Inflammatory macrophage (primary cell): ENCODE data around the gene COX6A2.
"Not testable (repeated sequence)": the region's sequence is repeated elsewhere in the genome, so short reads cannot be mapped to it uniquely, and the experiment has no call there.

ENCODE experiments used
- DNase-seq, 2 donors: peaks; one replicate each; pipeline ENCODE4 v3.0.0-alpha.2; 2020 to 2022

Gene COX6A2

DNA sequence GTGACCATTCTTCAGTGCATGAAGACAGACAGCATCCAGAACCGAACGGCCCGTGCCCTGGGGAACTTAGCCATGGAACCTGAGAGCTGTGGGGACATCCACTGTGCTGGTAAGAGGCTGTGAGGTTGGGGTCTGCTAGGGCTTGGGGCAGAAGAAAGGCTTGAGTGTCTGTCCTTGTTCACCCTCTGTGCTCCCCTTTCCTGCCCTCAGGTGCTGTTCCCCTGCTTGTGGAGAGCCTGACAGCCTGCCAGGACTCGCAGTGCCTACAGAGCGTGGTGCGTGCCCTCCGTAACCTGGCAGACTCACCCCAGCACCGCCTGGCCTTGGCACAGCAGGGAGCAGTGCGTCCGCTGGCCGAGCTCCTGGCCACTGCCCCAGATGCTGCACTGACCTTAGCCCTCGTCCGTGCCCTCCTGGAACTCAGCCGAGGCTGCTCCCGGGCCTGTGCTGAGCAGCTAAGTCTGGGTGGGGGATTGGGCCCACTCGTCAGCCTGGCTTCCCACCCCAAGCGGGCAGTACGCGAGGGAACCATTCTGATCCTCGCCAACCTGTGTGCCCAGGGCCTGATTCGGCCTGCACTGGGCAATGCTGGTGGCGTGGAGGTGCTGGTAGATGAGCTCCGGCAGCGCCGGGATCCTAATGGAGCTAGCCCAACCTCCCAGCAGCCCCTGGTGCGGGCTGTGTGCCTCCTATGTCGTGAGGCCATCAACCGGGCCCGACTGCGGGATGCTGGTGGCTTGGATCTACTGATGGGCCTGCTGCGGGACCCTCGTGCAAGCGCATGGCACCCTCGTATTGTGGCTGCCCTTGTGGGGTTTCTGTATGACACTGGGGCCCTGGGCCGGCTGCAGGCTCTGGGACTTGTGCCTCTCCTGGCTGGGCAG, 34.0 kb upstream of the COX6A2 start:
- no peak for DNase-seq

DNA sequence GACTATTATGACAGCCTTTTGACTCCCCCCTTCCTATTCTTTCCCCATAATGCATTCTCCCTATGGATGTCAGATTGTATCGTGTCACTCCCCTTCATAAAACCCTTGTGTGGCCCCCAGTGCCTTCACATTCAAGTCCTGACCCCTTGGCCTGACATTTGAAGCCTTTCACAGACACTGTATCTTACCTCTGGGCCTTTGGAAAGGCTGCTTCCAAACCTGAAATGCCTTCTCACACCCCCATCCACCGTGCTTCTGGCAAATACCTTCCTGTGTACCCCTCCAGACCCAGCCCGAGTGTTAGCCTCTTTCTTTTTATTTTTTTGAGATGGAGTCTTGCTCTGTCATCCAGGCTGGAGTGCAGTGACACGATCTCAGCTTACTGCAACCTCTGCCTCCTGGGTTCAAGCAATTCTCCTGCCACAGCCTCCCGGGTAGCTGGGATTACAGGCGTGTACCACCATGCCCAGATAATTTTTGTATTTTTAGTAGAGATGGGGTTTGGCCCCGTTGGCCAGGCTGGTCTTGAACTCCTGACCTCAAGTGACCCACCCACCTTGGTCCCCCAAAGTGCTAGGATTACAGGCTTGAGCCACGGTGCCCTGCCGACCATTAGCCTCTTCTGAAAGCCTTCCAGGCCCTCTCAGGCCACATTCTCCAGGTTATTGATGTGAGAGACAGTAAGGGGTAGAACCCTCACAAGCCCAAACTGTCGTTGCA, 33.2 kb upstream of the COX6A2 start:
- DNase-seq = no peak

DNA sequence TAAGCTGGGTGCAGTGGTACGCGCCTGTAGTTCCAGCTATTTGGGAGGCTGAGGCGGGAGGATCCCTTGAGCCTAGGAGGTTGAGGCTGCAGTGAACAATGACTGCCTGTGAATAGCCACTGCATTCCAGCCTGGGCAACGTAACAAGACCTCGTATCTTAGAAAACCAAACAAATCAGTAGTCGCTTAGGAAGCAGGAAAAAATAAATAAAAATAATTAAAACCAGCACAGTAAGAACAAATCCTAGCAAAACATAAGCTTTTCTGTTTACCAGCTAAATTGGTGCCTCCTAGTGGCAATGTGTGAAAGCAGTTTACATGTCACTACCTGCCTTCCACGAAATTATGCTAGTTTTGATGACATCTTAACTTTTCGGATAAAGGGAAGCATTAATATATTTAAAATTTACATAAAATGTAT, 32.4 kb upstream of the COX6A2 start:
- peak; percentile 15 to 40 for DNase-seq

DNA sequence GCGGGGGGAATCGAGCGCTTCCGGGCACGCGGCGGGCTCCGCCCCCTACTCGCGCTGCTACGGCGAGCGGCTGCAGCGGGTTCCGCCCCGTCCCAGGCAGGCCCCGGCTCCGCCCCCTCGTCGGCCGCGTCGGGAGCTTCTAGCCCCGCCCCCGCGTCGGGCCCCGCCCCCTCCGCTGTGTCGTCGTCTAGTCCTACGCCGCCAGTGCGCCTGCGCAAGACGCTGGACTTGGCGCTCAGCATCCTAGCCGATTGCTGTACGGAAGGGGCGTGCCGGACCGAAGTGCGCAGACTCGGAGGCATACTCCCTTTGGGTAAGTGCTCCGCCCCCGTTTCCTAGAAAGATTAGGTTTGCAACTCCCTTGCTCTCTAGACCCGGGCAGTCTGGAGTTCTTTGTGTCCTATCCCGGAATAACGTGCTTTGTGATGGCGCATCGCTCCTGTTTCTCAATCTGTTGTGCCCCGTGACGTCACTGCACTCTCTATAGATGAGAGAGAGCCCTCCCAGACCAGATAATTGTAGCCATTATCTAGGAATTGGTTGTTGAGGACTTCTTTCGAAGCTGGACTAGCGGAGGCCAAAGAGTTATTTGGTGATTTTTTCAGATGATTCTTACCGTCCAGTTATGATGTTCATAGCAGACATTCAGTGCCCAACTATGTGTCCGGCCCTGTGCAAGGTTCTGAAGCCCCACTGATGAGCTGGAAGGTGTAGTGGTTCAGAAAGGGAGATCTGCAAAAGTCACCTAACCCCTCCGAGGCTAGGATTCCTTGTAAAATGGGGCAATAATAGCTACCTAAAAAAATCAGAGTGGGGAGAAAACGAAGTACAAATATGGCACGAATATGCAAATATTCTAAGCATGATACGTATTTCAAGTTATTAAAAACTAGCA, 31.8 kb upstream of the COX6A2 start:
- DNase-seq = peak; percentile 100

DNA sequence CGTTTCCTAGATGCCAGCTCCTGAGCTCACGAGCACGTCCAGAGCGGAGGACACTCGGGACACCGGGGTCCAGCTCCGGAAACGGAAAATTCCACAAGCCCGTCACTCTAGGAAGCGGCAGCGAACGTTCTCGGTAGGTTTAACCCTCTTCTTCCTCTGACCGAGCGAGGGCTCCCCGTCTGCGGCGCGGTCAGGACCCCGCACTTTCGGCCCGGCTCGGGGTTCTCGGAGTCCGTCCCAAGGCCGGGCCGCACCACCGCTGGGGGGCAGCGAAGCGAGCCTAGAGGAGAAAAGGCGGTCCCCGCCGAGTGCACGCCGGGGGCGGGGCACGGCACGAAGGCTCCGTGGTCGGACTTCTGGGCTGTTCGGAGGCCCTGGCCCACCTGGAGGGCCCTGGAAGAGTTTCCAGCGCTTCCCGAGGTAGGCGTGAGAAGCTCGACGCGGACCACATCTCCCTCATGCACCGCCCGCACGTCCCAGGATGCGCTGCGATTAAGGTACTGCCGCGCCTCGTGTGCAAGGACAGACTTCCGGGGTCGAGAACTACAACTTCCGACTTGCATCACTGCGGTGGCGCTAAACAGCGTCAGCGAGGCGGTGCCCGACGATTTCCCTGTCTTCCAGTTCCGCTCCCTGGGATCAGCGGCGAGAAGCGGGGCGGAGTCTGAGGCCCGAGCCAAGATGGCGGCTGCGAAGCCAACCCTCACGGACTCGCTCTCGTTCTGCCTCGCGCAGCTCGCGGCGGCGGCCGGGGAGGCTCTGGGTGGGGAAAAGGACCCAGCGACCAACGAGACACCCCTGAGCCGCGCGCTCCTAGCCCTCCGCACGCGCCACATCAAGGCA, 30.9 kb upstream of the COX6A2 start, which contains the start of gene ARMC5:
ARMC5 (plus strand) TSS at position 658 of the 843 bp plus-strand sequence; CDS start at position 682, 24 bp downstream.
- peak; percentile 98 to 99 for DNase-seq

DNA sequence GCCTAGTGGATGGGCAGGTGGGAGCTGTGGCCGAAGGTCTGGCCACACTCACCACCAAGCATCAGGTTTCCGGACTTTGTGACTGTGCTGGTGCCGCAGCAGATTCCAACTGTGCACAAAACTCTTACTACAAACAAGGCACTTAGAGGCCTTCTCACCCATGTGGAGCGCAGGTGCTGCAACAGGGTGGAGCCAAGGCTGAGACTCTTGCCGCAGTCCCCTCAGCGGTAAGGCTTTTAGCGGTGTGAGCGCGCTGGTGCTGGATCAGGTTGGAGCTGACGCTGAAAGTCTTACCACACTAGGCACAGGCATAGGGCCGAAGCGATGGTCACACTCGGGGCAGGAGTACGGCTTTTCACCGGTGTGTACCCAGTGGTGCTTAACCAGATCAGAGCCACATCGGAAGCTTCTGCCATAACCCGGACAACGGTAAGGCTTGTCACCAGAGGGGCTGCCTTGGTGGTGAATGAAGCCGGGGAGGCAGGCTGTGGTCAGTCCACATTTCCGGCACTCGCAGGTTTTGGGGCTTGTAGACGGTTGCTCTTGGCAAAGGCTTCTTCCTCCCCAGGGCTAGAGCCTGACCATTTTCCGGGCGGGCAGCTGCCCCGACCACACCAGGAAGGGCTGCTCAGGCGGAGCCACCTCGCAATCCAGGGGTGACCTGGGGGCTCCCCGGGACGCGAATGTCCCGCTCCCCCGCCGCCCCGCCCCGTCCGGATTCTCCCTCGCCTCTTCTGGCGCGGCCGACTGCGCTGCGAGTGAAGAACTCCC, 30.1 kb upstream of the COX6A2 start:
- peak; percentile 18 to 41 for DNase-seq

DNA sequence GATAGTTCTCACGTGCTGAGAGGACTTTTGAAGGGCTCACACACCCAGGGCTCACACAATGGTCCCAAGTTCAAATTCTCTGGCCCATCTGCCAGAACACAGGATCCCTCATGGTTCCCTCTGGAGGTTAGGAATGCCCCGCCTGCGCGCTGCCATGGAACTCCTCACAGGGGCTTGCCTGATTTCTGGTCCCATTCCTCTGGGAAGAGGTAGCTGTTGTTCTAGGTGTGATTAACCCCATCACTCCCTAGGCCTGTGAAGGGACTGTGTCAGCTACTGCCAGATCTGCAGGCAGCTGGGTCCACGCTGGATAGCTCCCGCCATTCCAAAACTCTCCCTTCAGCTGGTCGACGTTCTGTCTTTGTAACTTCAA, 28.8 kb upstream of the COX6A2 start:
- no peak for DNase-seq

DNA sequence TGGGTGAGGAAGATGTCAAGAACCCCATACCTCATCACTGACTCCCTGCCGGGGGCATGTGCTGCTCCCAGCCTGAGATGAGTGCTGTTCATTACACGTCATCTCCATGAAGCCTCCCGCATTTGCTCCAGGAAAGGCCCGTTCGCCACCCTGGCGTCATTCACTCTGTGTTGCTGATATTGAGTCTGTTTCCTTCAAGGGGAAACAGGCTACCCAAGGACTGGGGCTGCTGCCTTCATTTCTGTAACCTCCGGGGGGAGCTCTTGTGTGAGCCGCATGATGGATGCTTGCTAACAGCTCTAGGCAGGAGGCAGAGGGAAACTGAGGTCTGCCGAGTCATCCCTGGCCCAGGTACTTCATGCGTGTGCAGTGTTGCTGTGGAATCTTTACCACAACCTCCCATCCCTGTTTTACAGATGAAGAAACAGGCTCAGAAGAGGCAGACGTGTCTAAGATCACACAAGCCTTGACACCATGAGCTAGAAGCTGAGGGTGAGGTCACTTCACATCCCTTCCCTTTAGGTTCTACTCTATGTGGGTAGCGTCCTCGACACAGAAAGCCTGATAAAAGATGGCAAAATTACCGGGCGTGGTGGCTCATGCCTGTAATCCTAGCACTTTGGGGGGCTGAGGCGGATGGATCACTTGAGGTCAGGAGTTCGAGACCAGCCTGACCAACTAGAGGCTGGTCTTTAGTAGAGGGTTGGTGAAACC, 27.6 kb upstream of the COX6A2 start:
- DNase-seq = peak; percentile 11 to 34

DNA sequence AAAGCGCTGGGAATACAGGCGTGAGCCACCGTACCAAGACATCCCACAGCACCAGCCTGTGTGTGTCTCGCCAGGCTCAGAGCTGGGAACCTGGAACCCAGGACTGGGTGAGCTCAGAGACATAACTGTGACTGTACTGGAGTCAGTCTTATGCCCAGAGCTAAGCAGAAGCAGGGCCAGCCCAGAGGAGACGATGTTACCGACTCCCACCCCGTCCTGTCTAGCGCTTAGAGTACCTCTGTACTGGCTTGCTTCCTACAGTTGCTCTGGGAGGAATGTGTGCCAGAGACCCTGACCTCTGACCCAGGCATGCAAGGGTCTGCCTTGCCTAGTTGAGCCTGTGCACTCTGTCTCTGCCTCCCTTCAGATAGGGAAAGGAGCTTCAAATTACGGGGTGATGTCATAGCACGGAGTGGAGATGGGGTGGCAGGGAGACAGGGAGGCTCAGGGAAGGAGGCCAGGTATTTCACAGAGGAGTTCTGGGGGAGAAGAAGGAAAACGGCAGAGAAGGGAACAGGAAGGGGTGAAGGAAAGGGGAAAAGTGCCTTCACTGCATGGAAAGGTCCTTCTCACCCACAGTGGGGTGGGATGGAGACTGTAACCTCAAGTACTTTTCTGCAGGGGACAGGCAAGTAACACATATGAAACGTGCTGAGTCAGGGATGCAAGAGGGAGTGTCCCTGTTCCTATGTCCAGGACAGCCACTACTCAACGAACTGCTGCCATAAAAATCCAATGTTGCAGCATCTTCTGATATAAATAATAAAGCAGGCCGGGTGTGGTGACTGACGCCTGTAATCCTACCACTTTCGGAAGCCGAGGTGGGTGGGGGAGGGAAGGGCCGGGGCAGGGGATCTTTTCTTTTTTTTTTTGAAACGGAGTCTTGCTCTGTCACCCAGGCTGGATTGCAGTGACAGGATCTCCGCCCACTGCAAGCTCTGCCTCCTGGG, 25.4 kb upstream of the COX6A2 start:
- DNase-seq = peak; percentile 68 to 72

DNA sequence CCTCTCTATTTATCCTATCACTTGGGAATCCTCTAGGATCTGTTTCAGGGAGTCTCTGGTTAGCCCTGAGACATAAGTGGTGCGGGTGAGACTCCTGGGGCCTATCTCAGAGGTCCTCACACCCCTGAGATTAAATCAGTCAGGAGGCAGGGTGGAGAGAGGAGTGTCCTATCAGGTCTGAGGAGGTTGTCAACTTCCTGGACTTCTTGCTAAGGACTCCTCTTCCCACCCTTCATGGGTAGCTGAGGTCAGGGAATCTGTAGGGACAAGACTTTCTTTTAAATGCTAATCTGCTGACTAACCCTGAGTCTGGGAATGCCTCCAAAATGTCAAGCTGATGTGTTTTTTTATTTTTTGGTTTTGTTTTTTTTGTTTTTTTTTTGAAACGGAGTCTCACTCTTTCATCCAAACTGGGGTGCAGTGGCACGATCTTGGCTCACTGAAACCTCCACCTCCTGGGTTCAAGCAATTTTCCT, 24.5 kb upstream of the COX6A2 start:
- DNase-seq = no peak

DNA sequence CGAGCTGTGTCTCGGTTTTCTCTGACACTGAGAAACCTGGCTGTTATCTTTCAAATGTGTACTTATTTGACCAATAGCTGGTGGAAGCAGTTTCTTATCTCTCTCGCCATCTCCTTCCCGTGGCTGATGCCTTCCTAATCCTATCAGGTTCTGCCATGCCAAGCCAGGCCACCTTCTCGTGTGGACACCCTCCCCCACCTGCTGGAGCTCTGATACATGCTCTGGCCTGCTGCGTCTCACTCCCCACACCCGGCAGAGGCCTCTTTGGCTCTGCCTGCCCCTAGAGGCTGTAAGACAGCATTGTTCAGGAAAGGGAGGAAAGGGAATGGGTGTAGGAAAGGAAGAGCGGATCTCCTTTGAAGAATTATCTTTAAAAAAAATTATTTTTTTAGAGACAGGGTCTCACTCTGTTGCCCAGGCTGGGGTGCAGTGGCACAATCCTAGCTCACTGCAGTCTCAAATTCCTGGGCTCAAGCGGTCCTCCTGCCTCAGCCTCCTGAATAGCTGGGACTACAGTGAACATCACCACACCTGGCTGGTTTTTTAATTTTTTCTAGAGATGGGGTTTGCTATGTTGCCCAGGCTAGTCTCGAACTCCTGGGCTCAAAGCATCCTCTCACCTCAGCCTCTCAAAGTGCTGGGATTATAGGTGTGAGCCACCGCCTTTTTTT, 23.7 kb upstream of the COX6A2 start:
- peak; percentile 28 to 58 for DNase-seq

DNA sequence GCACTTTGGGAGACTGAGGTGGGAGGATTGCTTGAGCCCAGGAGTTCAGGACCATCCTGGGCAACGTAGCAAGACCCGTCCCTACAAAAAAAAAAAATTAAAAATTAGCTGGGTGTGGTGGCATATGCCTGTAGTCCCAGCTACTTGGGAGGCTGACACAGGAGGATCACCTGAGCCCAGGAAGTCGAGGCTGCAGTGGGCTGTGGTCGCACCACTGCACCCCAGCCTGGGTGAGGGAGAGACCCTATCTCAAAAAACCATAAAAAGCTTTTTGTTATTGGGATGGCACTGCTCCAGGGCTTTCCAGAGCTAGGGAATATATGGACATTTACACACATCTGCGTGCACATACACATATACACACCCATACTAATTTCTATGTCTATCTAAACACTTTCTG, 23.0 kb upstream of the COX6A2 start:
- no peak for DNase-seq

DNA sequence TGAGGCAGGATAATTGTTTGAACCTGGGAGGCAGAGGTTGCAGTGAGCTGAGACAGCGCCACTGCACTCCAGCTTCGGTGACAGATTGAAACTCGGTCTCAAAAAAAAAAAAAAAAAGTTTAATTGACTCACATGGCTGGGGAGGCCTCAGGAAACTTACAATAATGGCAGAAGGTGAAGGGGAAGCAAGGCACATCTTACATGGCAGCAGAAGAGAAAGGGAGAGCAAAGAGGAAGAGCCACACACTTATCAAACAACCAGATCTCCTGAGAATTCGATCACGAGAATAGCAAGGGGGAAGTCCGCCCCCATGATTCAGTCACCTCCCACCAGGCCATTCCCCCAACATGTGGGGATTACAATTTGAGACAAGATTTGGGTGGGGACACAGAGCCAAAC, 17.8 kb upstream of the COX6A2 start:
- DNase-seq = peak in 1 of 2 donors; percentile 10

DNA sequence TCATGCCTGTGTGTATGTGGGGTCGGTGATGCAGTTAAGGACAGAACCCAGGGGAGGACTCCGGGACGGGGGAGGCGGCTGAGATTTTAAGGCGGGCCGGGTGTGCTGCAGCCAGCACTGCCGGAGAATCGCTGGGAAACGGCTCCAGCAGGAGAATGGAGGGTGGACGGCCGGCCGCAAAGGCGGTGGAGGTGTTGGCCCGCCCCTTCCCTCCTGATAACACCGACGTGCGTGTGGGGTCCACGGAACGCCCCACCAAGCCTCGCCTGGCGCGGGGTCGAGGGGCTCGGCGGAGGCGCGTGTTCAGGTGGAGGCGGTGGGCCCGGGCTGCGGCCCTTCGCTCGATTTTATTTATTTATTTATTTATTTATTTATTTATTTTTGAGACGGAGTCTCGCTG, 13.8 kb upstream of the COX6A2 start:
- DNase-seq = no peak

DNA sequence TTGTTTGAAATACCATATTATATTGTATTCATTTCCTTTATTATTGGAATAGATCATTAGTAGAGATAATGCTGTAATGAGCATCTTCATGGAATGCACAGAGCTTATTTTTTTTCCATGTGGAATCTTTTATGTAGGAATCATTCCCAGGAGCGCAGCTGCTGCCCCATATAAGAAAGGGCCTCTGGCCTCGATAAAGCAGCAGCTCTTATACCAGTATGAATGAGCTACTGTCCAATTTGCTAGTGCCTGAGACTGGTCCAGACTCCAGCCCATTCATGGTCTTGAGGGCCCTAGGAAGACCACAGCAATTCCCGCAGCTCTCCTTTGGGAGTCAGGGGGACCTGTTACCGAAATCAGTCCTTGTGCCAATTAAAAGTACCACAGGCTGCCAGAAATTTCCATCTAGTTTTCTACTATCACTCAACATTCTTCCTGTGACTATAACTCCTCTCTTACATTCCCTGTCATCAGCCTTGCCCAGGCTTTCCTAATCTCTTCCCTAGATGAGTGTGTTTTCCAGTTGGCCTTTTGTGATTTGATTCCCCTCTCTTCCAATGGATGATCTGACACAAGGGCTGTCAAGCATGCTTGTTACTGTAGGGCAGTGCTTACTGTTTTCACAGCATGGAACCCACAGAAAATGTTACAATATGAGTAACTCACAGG, 12.5 kb upstream of the COX6A2 start:
- DNase-seq = no peak

DNA sequence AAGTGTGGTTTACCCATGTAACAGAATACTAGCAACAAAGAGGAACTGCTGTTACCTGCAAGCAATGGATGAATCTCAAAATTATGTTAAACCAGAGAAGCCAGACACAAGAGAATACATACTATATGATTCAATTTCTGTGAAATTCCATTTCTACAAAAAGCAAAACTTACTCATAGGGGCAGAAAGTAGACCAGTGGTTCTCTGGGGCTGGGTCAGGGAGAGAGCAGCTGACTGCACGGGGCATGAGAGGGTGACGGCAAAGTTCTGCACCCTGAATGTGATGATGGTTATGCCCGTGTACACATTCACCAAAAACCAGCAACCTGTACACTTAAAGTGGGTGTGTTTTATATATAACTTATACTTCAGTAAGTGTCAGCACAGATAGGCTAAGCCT, 11.4 kb upstream of the COX6A2 start:
- DNase-seq = no peak

DNA sequence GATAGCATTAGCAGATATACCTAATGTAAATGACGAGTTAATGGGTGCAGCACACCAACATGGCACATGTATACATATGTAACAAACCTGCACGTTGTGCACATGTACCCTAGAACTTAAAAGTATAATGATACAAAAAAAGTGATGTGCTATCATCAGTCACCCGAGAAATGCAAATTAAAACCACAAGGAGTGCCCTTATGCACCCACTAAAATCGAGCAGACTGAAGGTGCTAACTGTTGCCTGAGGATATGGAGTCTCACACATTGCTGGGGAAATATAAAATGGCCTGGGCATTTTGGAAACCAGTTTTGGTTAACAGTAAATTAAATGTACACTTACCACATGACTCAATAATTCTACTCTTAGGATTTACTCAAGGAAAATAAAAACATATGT, 10.9 kb upstream of the COX6A2 start:
- DNase-seq = not testable (repeated sequence)

DNA sequence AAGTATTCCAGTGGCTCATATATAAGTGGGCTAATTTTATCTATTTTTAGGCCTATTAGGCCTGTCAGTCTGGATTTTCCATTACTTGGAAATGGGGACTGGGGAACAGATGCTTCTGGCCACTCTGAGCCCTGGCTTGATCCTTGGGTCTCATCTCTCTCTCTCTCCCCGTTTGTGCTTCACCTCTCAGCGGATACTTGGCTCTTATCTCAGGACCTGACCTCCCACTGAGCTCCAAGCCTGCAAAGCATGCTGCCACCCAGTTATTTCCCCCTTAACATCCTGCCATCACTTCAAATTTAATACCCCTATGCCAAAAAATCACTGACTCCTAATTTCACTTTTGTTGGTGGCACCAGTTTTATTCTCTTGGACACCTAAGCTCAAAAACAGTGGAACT, 10.3 kb upstream of the COX6A2 start:
- no peak for DNase-seq
